C4-2B (cell line): ENCODE measurements around the gene AAMDC.

Experiments
- ZFX ChIP-seq: fragments of 450-650 bp; IDR thresholded peaks from 2 replicates; pipeline ENCODE4 v1.6.1; 2017
- TF ChIP-seq, protein P1 (sequence below): fragments of 450-650 bp; conservative IDR thresholded peaks from 2 replicates; pipeline ENCODE4 v1.5.1; 2017; ENCODE audit warnings: mild to moderate bottlenecking

DNA sequence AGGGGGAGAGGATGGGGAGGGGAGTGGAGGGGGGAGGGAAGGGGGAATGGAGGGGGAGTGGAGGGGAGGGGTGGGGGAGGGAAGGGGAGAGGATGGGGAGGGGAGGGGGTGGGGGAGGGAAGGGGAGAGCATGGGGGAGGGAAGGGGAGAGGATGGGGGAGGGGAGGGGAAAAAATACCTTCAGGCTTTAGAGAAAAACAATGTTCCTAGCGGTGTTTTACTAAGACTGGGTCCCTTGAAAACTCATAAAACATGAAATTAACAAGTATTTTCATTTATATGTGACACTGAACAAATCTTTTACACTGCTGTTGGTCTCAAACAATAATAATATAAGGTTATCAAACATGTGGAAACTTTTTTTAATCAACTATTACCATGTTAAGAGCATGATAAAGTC is 42.8 kb upstream of the AAMDC start:
- TF ChIP-seq, protein P1, sequence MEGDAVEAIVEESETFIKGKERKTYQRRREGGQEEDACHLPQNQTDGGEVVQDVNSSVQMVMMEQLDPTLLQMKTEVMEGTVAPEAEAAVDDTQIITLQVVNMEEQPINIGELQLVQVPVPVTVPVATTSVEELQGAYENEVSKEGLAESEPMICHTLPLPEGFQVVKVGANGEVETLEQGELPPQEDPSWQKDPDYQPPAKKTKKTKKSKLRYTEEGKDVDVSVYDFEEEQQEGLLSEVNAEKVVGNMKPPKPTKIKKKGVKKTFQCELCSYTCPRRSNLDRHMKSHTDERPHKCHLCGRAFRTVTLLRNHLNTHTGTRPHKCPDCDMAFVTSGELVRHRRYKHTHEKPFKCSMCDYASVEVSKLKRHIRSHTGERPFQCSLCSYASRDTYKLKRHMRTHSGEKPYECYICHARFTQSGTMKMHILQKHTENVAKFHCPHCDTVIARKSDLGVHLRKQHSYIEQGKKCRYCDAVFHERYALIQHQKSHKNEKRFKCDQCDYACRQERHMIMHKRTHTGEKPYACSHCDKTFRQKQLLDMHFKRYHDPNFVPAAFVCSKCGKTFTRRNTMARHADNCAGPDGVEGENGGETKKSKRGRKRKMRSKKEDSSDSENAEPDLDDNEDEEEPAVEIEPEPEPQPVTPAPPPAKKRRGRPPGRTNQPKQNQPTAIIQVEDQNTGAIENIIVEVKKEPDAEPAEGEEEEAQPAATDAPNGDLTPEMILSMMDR: no peak
- TF ChIP-seq ZFX: no peak
